GM23248 (cell line): Measurements from ENCODE around the gene HEBP2.

Source experiments
- EZH2 ChIP-seq: fragments of 200-600 bp; sonication (generic); IDR thresholded peaks from 2 replicates; pipeline ENCODE4 v1.6.1; 2018; ENCODE audit warnings: antibody characterized with exemption, mild to moderate bottlenecking; ENCODE audit not compliant: insufficient read depth, poor library complexity, severe bottlenecking
- EZH2phosphoT487 ChIP-seq: fragments of 200-600 bp; sonication (generic); IDR thresholded peaks from 2 replicates; pipeline ENCODE4 v1.6.1; 2018; ENCODE audit warnings: antibody characterized with exemption, moderate library complexity, mild to moderate bottlenecking, low read depth; ENCODE audit not compliant: insufficient read depth

GRCh38 chr6:138405816-138406413 is 1.9 kb downstream of the HEBP2 start:
- TF ChIP-seq EZH2 (no peak), EZH2phosphoT487 (no peak)
